Kidney tubule cell (primary cell): ENCODE data around the gene OR3A3.

ENCODE experiments used
- DNase-seq: peaks from one replicate; pipeline ENCODE4 v3.0.0-alpha.2; 2018; ENCODE audit warnings: low spot score

OR3A3 gene

DNA sequence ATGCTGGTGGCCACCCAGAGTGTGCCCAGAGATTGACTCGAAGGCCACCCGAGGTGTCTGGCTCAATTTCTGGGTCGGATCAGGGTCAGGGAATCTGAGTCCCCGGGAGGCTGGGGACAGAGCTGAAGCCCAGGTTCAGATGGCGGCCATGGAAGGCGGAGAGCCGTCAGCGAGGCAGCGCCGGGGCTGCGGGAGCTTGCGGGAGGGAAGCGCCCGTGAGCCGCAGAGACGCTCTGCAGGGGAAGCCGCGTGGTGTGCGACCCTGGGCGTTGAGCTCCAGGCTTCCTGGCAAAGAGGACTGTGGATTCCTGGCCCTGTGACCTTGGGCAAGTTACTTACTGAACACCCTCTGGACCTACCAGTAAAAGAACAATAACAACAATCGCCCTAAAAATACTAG, 61.0 kb downstream of the OR3A3 start:
- no peak for DNase-seq
